Hepatocyte (in vitro differentiated cells): Measurements from ENCODE around the gene COPS4.

Experiments used
- CTCF ChIP-seq: fragments of 200-600 bp; sonication (generic); IDR thresholded peaks from 2 replicates; pipeline ENCODE4 v1.5.1; 2016; ENCODE audit warnings: antibody characterized with exemption, mild to moderate bottlenecking; ENCODE audit not compliant: poor library complexity
- EZH2 ChIP-seq: fragments of 200-600 bp; sonication (generic); IDR thresholded peaks from 2 replicates; pipeline ENCODE4 v1.6.1; 2016; ENCODE audit warnings: antibody characterized with exemption, mild to moderate bottlenecking, borderline replicate concordance

GRCh38 chr4:83065266-83065665, 30.3 kb downstream of the COPS4 start:
- TF ChIP-seq CTCF (no peak), EZH2 (no peak)
